HG03108 (cell line): ENCODE measurements around the gene ACTL6B.

ENCODE experiments used
- ATAC-seq: cut with Tn5 transposase; IDR thresholded peaks from one replicate; pipeline ENCODE4 v1.9.1; 2021; ENCODE audit warnings: moderate library complexity; ENCODE audit not compliant: unreplicated experiment

Gene ACTL6B

GRCh38 chr7:100683659-100684533, 27.6 kb upstream of the ACTL6B start:
- no peak for ATAC-seq

DNA sequence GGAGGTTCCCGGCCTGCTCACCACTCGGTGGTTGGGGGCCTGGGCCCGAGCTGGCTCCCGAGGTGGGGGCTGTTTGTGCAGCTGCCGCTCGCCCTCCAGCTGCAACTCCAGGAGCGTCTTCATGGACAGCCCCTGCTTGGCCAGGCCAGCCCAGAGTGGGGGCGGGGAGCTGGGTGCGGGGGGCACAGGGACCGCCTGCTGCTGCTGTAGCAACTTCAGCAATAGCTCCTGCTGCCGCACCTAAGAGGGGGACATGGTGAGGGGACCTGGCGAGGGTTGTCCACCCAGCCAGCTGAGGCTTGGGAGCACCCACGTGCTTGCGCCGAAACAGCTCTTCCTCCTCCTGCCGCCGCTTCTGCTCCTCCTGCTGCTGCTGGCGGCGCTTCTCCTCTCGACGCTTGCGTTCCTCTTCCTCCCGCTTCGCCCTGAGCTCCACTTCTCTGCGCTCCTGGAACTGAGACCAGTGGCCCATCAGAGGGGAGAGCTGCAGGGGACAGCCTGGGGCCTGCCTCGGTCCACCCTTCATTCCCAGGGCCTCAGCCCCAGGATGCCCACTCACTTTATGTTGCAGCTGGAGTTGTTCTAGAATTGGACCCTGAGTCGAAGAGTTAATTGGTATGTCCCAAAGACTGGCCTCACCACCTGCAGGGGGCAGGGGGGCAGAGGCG, 26.9 kb upstream of the ACTL6B start:
- ATAC-seq, result no peak

GRCh38 chr7:100682228-100682741, 26.0 kb upstream of the ACTL6B start:
- no peak for ATAC-seq

DNA sequence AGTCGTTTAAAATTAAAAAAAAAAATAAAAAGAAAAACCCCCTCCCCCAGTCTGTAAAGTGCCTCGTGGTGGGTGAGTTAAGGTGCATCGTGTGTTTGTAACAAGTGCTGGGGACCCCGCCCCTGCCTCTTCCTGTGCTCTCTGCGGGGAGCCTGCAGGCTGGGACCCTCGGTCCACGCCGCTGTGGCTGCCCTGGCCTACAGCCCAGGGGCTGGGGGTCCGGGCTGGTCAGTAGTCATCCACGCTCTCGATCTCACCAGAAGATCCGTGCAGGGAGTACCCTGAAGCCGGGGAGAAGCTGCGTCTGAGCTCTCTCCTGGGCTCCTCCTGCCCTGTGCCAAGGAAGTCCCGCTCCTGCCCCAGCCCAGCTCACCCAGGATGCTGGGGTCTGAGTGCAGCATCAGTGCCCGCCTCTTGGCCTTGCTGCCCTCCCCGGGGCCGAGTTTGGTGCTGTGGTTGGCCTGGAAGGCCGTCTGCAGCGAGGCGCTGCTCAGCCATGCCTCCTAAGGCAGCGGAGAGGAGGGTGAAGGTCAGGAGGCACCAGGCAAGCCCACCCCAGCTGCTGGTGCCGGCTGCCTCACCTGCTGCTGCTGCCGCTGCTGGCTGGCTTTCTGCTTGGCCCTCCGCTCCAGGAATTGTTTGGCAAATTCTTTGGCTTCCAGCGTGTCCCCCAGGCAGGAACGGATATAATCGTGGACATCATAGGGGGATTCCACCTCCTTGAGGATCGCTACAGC, 25.4 kb upstream of the ACTL6B start:
- no peak for ATAC-seq

DNA sequence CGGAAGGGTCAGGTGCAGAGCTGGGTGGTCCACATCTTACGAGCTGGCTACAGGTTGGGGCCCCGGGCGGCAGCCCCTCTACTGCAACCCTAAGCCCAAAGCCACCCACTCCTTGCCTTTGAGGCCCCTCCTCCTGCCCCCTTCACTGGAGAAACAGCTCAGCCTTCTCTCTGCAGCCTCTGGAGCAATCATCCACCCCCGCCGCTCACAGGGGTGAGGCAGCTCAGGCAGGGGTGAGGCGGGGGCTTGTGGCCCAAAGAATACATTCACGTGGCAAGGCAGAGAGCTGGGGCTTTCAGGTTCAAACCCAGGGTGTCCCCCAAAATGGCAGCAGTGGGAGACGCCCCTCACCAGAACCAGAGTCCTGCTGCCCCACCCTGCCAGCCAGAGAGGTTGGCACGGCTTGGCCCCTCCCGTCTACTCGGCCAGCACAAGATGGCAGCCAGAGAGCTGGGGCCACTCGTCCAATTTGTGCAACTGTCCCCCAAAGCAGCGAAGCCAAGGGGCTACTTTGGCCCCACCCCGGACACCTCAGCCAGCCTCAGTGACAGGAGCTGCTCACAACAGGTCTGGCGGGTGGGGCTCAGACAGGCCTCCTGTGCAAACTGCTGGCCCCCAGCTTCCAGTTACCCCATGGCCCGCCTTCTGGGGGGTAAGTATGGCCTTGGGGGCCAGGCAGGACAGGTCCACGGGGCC, 24.5 kb upstream of the ACTL6B start:
- ATAC-seq, result no peak

DNA sequence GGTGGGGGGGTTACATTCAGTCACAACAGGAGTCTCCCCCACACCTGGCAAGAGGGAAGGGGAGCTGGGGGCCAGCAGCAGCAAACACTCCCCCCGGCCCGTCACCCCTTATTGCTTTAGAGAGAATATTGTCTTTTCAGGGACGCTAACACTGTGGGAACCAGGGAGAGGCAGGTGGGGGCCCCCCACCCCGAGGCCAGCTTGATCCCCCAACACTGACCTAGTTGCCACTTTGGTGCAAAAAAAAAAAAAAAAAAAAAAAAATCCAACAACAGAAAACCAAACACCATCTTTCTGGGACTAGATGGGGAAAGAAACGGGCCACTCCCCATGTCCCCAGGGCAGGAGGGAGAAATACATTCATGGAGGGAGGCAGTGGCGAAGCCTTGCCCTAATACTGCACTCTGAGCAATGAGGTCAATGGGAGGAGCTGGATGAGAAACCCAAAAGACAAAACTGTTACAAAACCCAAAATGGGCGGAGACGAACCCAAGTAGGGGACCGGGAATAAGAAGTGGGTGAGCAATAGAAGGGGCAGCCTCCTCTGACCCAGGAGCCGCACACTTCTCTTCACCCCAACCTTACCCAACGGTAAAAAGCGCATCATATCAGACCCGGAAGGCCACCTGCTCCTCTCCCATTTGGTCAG, 23.8 kb upstream of the ACTL6B start:
- ATAC-seq, result no peak

DNA sequence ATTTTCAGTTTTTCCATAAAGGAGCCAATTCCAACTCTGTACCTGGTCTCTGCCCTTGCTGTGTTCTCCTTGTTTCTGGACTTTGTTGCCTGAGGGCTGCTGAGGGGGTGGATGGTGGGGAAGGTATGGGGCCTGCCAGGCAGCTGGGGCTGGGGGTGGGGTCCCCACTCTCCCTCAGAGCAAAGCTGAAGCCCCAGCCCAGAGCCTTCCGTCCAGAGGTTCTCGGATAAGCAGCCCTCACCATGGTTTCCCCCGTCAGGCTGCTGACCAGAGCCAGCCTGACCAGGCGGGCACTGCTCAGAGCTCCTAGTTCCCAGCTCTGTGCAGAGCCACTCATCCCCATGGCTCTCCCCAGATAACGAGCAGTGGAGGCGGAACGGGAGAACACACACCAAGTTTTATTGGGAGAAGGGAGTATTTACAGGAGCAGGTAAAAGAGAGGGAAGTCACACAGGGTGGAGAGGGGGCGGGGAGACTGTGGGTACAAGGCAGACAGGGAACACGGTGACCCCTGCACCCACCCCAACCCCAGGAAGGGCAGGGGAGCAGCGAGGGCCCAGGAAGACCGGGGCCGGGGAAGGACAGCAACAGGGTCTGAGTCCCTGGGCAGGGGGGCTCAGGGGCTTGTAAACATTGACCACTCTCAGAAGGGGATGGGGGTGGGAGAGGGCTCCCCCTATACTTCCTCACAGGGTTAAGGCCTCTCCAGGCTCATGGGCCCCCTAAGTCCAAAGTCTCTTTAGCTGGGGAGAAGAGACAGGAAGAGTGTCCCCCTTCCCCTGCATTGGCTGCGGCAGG, 23.1 kb upstream of the ACTL6B start:
- ATAC-seq, result no peak

- no peak for ATAC-seq
These were observed 22.2 kb upstream of the ACTL6B start for GRCh38 chr7:100678291-100678984.

DNA sequence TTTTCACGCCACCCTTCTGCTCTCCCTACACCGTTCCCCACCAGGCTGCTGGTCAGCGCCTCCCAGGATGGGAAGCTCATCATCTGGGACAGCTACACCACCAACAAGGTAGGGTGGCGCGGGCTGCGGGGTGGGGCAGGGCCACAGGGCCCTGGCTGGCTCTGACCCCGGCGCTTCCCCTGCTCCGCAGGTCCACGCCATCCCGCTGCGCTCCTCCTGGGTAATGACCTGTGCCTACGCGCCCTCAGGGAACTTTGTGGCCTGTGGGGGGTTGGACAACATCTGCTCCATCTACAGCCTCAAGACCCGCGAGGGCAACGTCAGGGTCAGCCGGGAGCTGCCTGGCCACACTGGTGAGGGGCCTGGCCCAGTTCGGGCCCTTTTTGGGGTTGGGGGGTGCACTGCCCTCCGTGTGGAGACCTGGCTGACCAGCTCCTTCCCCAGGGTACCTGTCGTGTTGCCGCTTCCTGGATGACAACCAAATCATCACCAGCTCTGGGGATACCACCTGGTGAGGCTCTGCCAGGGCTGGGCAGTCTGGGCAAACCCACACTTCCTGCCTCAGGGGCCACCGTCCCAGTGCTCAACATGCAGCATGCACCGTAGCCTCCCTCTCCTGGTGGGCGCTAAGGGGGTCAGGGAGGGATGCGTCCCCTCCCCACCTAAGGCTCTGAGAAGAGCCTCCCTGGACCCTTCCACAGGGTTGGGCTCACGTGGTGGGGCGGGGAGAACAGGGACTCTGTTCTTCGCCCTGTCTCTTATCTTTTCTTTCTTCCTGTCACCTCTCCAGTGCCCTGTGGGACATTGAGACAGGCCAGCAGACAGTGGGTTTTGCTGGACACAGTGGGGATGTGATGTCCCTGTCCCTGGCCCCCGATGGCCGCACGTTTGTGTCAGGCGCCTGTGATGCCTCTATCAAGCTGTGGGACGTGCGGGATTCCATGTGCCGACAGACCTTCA, 21.3 kb upstream of the ACTL6B start:
- no peak for ATAC-seq

- no peak for ATAC-seq
These were observed 20.5 kb upstream of the ACTL6B start for GRCh38 chr7:100676501-100677306.

DNA sequence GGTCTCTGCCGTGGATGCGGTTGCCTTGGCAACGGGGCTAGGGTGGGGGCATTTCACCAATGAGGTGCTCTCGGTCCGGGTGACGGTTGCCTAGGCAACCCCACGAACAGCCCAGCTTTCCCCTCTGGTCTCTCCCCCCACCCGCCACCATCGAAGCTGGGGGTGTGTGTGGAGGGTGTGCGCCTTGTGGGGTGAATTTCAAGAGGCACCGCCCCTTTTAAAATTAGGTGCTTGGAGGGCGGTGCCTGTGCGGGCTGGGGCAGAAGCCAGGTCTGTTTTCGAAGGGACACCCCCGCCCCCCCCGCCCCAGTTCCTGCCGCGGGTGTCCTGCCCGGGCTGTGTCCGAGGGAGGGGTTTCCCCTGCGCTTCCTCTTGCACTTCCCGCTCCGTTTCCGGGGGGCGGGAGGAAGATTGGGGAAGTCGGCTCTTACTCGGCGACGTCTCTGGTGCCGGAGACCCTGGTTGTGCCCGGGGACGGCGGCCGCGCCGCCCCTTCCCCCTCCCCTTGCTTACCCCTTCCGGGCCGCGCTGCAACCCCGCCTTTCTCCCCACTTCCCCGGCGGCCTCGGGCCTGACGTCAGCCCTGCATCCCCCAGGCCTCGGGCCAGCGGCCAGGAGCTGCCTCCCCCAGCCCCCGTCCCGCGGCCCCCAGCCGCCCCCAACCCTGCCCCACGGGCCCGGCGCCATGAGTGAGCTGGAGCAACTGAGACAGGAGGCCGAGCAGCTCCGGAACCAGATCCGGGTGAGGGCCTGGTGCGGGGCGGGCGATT, 19.5 kb upstream of the ACTL6B start:
- ATAC-seq, result peak; percentile 28

DNA sequence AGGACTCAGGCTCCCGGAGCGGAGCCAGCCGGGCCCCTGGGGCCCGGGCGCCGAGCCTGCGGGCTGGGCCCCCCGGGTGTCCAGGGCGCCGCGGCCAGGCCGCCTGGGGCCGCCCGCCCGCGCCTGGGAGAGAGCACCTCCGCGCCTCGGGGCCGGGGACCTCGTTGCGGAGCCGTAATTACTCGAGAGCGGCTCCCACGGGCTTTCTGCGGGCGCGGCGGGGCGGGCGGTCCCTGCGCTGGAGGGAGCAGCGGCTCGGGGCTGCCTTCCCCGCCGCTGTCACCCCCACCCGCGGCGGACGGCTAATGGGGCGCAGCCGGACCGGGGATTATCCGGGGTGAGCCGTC, 18.8 kb upstream of the ACTL6B start:
- ATAC-seq, result no peak

GRCh38 chr7:100674411-100675104, 18.3 kb upstream of the ACTL6B start:
- no peak for ATAC-seq

DNA sequence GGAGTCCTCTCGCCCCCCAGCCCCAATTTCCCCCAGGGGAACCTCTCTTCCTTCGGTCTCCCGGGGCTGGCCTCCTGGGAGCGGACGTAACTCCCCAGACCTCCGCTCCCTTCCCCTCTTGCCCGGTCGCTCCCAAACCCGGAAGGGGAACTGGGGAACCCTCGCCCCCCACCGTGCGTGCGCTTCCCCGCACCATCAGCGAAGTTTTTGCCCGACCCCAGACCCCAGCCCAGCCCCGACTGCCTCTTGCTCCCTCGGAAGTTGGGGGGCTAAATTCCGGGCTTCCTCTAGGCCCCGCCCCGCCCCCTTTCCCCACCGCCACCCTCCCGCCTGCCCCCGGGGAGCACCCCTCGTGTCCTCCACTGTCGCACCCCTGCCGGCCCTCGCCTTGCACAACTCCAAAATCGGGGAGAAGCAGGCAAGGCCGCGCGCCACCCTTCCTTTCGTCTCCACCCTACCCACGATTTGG, 17.7 kb upstream of the ACTL6B start:
- peak; percentile 1 for ATAC-seq

- ATAC-seq, result peak; percentile 62
These were observed 17.2 kb upstream of the ACTL6B start, which contains the start of gene GNB2 for GRCh38 chr7:100673302-100673941. GNB2 (plus strand) TSS chr7:100673740; CDS start chr7:100676266, 2,526 bp downstream.
